Upper lobe of left lung (tissue), 4 donors: Measurements from ENCODE around the gene MSL1.

Experiments
- CTCF ChIP-seq, 6 experiments: fragments of 450-650 bp in 4 of 6; fragments of 200-600 bp in 2 of 6; sonication (generic) in 2 of 6; IDR thresholded peaks; one replicate each; pipeline ENCODE4 v1.5.1; 2016 to 2019; ENCODE audit warnings: antibody characterized with exemption in 6 of 6
- EP300 ChIP-seq, 4 donors: sonication (generic); formaldehyde crosslinking; IDR thresholded peaks; one replicate each; pipeline ENCODE4 v1.5.1; 2017; ENCODE audit warnings: antibody characterized with exemption in 4 of 4, control low read depth in 2 of 4
- POLR2A ChIP-seq, 4 donors: fragments of 450-650 bp; IDR thresholded peaks; one replicate each; pipeline ENCODE4 v1.5.1; 2016 to 2017; ENCODE audit warnings: antibody characterized with exemption in 4 of 4, mild to moderate bottlenecking in 2 of 4
- POLR2AphosphoS5 ChIP-seq, 2 donors: sonication (generic); formaldehyde crosslinking; IDR thresholded peaks; one replicate each; pipeline ENCODE4 v1.5.1; 2017; ENCODE audit warnings: antibody characterized with exemption in 2 of 2

GRCh38 chr17:40173778-40174135 lies 52.0 kb downstream of the MSL1 start:
- TF ChIP-seq CTCF (IDR thresholded peaks at IDR 0.05) (no peak), POLR2AphosphoS5 (IDR thresholded peaks at IDR 0.05) (no peak), POLR2A (IDR thresholded peaks at IDR 0.05) (no peak), EP300 (IDR thresholded peaks at IDR 0.05) (no peak)
